ENCODE results near the gene UBL3. TPM values are rescaled to one million over a fixed set of nuclear protein-coding genes. Genes with fewer than 3 reads are reported as not detected.

The UBL3 gene
- total RNA-seq, 1 experiment from 2014 or later: 11.1 TPM

DNA sequence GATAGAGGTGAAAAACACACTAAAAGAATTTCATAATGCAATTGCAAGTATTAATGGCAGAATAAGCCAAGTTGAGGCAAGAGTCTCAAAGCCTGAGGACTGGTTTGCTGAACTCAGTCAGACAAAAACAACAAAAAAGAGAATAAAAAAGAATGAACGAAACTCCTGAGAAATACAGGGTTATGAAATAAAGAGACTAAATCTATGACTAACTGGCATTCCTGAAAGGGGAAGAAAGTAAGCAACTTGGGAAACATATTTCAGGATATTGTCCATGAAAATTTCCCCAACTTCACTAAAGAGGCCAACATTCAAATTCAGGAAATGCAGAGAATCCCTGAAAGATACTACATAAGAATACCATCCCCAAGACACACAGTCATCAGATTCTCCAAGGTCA, 47.8 kb downstream of the UBL3 start:
- no peaks in the 10 kb centered on the region for H3K27me3 ChIP-seq (ENCODE audit: control insufficient read depth, insufficient read depth, low read length)
- no peak overlapping the region for H3K4me3 ChIP-seq (ENCODE audit: low read depth in 2 of 2, low read length in 2 of 2)
- DNase-seq (ENCODE audit: low read depth, low spot score): no peak
- BruUV-seq (replicated peaks): no TSS peak
- intact Hi-C loops (cut with micrococcal nuclease; ENCODE audit: unreplicated experiment): no loop called here
- POLR2A ChIA-PET: no interaction called here
- H3K9me3 ChIP-seq (ENCODE audit: control insufficient read depth, insufficient read depth, low read depth, low read length): no peaks in the 10 kb centered on the region
- no peak for ATAC-seq
- no peak overlapping the region for H3K27ac ChIP-seq (ENCODE audit: low read length)
- CTCF ChIA-PET: no interaction called here
- no peak for TF ChIP-seq POLR2AphosphoS5 (IDR thresholded peaks at IDR 0.05; ENCODE audit: low read depth, low read length)
- TF ChIP-seq, protein P1, sequence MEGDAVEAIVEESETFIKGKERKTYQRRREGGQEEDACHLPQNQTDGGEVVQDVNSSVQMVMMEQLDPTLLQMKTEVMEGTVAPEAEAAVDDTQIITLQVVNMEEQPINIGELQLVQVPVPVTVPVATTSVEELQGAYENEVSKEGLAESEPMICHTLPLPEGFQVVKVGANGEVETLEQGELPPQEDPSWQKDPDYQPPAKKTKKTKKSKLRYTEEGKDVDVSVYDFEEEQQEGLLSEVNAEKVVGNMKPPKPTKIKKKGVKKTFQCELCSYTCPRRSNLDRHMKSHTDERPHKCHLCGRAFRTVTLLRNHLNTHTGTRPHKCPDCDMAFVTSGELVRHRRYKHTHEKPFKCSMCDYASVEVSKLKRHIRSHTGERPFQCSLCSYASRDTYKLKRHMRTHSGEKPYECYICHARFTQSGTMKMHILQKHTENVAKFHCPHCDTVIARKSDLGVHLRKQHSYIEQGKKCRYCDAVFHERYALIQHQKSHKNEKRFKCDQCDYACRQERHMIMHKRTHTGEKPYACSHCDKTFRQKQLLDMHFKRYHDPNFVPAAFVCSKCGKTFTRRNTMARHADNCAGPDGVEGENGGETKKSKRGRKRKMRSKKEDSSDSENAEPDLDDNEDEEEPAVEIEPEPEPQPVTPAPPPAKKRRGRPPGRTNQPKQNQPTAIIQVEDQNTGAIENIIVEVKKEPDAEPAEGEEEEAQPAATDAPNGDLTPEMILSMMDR (IDR thresholded peaks at IDR 0.05): no peak
- TF ChIP-seq, protein P2, sequence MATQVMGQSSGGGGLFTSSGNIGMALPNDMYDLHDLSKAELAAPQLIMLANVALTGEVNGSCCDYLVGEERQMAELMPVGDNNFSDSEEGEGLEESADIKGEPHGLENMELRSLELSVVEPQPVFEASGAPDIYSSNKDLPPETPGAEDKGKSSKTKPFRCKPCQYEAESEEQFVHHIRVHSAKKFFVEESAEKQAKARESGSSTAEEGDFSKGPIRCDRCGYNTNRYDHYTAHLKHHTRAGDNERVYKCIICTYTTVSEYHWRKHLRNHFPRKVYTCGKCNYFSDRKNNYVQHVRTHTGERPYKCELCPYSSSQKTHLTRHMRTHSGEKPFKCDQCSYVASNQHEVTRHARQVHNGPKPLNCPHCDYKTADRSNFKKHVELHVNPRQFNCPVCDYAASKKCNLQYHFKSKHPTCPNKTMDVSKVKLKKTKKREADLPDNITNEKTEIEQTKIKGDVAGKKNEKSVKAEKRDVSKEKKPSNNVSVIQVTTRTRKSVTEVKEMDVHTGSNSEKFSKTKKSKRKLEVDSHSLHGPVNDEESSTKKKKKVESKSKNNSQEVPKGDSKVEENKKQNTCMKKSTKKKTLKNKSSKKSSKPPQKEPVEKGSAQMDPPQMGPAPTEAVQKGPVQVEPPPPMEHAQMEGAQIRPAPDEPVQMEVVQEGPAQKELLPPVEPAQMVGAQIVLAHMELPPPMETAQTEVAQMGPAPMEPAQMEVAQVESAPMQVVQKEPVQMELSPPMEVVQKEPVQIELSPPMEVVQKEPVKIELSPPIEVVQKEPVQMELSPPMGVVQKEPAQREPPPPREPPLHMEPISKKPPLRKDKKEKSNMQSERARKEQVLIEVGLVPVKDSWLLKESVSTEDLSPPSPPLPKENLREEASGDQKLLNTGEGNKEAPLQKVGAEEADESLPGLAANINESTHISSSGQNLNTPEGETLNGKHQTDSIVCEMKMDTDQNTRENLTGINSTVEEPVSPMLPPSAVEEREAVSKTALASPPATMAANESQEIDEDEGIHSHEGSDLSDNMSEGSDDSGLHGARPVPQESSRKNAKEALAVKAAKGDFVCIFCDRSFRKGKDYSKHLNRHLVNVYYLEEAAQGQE (IDR thresholded peaks at IDR 0.05; ENCODE audit: insufficient read depth in 1 of 2, low read depth in 2 of 2, low read length in 1 of 2): no peak
- no peak for TF ChIP-seq TCF7L2 (IDR thresholded peaks at IDR 0.05; ENCODE audit: low read depth, low read length)
- no peak for TF ChIP-seq SIN3A (IDR thresholded peaks at IDR 0.05; ENCODE audit: borderline replicate concordance, insufficient read depth, low read depth, low read length)
- in situ Hi-C loops (cut with HindIII; ENCODE audit: low pct_unique_long_range_greater_than_20kb, low sequenced_read_pairs): no loop called here
- H3K36me3 ChIP-seq (ENCODE audit: control insufficient read depth, insufficient read depth, low read length): no peaks in the 10 kb centered on the region
- no peaks in the 10 kb centered on the region for H3K4me1 ChIP-seq (ENCODE audit: control insufficient read depth, insufficient read depth, low read length)

DNA sequence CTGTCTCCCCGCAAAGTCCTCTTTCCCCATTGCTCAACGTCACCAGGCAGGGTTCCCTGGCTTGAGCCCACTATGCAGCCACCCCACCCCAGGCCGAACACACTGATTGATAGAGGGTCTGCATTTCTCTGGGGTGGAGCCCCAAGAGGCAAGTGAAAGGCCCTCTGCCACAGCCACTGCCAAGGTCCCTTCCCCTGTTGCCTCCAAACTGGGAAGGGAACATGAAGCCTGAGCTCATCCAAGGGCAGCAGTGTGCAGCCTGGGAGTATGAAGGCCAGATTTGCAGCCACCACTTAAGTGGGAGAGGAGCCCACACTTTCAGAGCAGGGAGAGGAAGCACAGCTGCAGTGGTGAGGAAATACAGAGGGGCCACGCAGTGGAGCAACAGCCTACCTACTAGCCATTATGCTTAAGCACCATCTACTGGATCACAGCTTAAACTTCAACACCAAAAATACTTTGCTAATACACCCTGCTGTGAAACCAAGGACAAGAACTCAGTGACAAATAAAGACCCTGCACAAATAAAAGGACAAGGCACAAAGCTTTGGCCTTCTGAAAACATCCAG, 48.6 kb downstream of the UBL3 start:
- Histone ChIP-seq H3K27me3 (ENCODE audit: control insufficient read depth, insufficient read depth, low read length) (no peaks in the 10 kb centered on the region), H3K9me3 (ENCODE audit: control insufficient read depth, insufficient read depth, low read depth, low read length) (no peaks in the 10 kb centered on the region), H3K4me3 (ENCODE audit: low read depth in 2 of 2, low read length in 2 of 2) (no peak overlapping the region), H3K36me3 (ENCODE audit: control insufficient read depth, insufficient read depth, low read length) (no peaks in the 10 kb centered on the region), H3K27ac (ENCODE audit: low read length) (no peak overlapping the region), H3K4me1 (ENCODE audit: control insufficient read depth, insufficient read depth, low read length) (no peaks in the 10 kb centered on the region)
- in situ Hi-C loops (cut with HindIII; ENCODE audit: low pct_unique_long_range_greater_than_20kb, low sequenced_read_pairs) (no loop called here), intact Hi-C loops (cut with micrococcal nuclease; ENCODE audit: unreplicated experiment) (no loop called here)
- DNase-seq (ENCODE audit: low read depth, low spot score) (no peak), ATAC-seq (no peak)
- no TSS peak for BruUV-seq (replicated peaks)
- CTCF ChIA-PET: no interaction called here
- POLR2A ChIA-PET: no interaction called here
- TF ChIP-seq, protein P1 (IDR thresholded peaks at IDR 0.05): no peak
- TF ChIP-seq, protein P2 (IDR thresholded peaks at IDR 0.05; ENCODE audit: insufficient read depth in 1 of 2, low read depth in 2 of 2, low read length in 1 of 2): no peak
- TF ChIP-seq POLR2AphosphoS5 (IDR thresholded peaks at IDR 0.05; ENCODE audit: low read depth, low read length) (no peak), SIN3A (IDR thresholded peaks at IDR 0.05; ENCODE audit: borderline replicate concordance, insufficient read depth, low read depth, low read length) (no peak), TCF7L2 (IDR thresholded peaks at IDR 0.05; ENCODE audit: low read depth, low read length) (no peak)
